ENCODE data around the gene SYT1. TPM values are rescaled to one million over a fixed set of nuclear protein-coding genes. Genes with fewer than 3 reads are reported as not detected.
"Not testable (repeated sequence)": the region's sequence is repeated elsewhere in the genome, so short reads cannot be mapped to it uniquely, and the experiment has no call there.

Gene SYT1
- total RNA-seq, 1 donor from 2014 or later, result 33.2 TPM

DNA sequence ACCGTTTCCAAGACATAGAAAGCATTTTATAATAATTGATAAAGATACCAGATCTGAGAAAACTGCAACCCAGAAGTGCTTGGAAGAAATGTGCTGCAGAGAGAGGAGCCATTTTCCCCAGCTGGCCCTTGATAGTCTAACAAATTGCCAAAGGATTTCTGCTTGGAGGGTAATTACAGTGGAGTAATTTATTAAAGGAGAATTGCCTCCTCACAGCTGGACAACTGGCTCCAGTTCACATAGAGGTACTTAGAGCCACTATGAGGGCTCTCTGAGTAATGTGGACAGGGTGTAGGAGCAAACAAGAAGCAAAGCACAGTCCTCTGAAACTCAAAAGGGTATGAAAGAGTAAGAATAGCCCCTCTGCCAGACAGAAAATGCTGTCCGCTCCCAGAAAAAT is 335.6 kb downstream of the SYT1 start:
- Histone ChIP-seq H3K36me3 (ENCODE audit: insufficient read depth, low read length) (no peaks in the 10 kb centered on the region), H3K27ac (ENCODE audit: low read depth, low read length) (no peak overlapping the region), H3K27me3 (ENCODE audit: insufficient read depth, low read length) (no peaks in the 10 kb centered on the region), H4K20me1 (ENCODE audit: insufficient read depth, low read length) (no peaks in the 10 kb centered on the region), H3K79me2 (ENCODE audit: insufficient read depth, low read length) (no peaks in the 10 kb centered on the region), H3K4me3 (ENCODE audit: insufficient read depth, low read depth, low read length) (no peak overlapping the region), H3K9me3 (ENCODE audit: insufficient read depth, low read depth, low read length) (no peaks in the 10 kb centered on the region), H2AFZ (ENCODE audit: low read depth, low read length) (no peak overlapping the region), H3K9ac (ENCODE audit: low read length) (no peak overlapping the region), H3K4me2 (ENCODE audit: low read length) (no peak overlapping the region), H3K4me1 (ENCODE audit: insufficient read depth, low read length) (no peaks in the 10 kb centered on the region)
- DNase-seq (ENCODE audit: low read depth), result no peak
- no peak overlapping the region for H3K27ac Mint-ChIP-seq (ENCODE audit: unreplicated experiment)
- TF ChIP-seq, protein P1, sequence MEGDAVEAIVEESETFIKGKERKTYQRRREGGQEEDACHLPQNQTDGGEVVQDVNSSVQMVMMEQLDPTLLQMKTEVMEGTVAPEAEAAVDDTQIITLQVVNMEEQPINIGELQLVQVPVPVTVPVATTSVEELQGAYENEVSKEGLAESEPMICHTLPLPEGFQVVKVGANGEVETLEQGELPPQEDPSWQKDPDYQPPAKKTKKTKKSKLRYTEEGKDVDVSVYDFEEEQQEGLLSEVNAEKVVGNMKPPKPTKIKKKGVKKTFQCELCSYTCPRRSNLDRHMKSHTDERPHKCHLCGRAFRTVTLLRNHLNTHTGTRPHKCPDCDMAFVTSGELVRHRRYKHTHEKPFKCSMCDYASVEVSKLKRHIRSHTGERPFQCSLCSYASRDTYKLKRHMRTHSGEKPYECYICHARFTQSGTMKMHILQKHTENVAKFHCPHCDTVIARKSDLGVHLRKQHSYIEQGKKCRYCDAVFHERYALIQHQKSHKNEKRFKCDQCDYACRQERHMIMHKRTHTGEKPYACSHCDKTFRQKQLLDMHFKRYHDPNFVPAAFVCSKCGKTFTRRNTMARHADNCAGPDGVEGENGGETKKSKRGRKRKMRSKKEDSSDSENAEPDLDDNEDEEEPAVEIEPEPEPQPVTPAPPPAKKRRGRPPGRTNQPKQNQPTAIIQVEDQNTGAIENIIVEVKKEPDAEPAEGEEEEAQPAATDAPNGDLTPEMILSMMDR (IDR thresholded peaks at IDR 0.05; ENCODE audit: insufficient read depth, low read depth, low read length), result no peak
- no peak for TF ChIP-seq EZH2 (IDR thresholded peaks at IDR 0.05; ENCODE audit: insufficient read depth, low read length)
- no peaks in the 10 kb centered on the region for H3K9me3 Mint-ChIP-seq (ENCODE audit: unreplicated experiment)
- peaks cover 3% of the 10 kb centered on the region for H3K4me1 Mint-ChIP-seq (ENCODE audit: low read depth, unreplicated experiment)
- H3K36me3 Mint-ChIP-seq (ENCODE audit: low read depth, unreplicated experiment), result peaks cover 2% of the 10 kb centered on the region
- FAIRE-seq, result no peak
- H3K4me3 Mint-ChIP-seq (ENCODE audit: unreplicated experiment), result no peak overlapping the region
- H3K27me3 Mint-ChIP-seq (ENCODE audit: low read depth, unreplicated experiment), result no peaks in the 10 kb centered on the region

DNA sequence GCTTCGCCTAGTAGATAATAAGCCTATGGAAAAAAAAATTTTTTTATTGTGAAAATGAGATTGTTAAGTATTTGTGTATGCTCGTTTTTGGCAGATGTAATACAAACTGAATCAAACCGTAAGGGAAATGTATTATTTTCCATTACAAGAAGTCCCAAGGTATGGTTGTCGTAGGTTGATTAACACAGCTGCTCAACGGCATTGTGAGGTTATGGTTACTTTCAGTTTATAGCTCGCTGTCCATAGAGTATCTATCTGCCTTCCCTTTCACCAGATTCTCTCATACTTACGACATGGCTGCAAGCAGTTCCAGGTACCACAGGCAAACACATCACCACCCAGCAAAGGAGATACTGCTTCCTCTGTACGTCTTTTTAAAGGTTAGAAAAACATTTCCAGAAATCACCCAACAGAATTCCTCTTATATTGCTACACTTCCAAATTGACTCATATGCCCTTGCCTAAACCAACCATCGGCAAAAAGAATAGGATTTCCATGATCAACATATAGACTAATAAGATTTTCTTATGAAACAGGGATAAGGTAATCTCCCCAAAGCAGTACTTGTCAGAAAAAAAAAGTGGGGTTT is 338.6 kb downstream of the SYT1 start:
- DNase-seq (ENCODE audit: low read depth) (no peak), FAIRE-seq (no peak)
- Mint-ChIP-seq H3K27ac (ENCODE audit: unreplicated experiment) (no peak overlapping the region), H3K9me3 (ENCODE audit: unreplicated experiment) (no peaks in the 10 kb centered on the region), H3K36me3 (ENCODE audit: low read depth, unreplicated experiment) (peaks cover 5% of the 10 kb centered on the region), H3K27me3 (ENCODE audit: low read depth, unreplicated experiment) (no peaks in the 10 kb centered on the region), H3K4me1 (ENCODE audit: low read depth, unreplicated experiment) (peaks cover 3% of the 10 kb centered on the region), H3K4me3 (ENCODE audit: unreplicated experiment) (no peak overlapping the region)
- H4K20me1 ChIP-seq (ENCODE audit: insufficient read depth, low read length), result no peaks in the 10 kb centered on the region
- no peaks in the 10 kb centered on the region for H3K36me3 ChIP-seq (ENCODE audit: insufficient read depth, low read length)
- no peak overlapping the region for H3K9ac ChIP-seq (ENCODE audit: low read length)
- no peaks in the 10 kb centered on the region for H3K27me3 ChIP-seq (ENCODE audit: insufficient read depth, low read length)
- H3K4me1 ChIP-seq (ENCODE audit: insufficient read depth, low read length), result no peaks in the 10 kb centered on the region
- TF ChIP-seq, protein P1 (IDR thresholded peaks at IDR 0.05; ENCODE audit: insufficient read depth, low read depth, low read length), result no peak
- TF ChIP-seq EZH2 (IDR thresholded peaks at IDR 0.05; ENCODE audit: insufficient read depth, low read length), result no peak
- no peak overlapping the region for H3K4me2 ChIP-seq (ENCODE audit: low read length)
- no peak overlapping the region for H3K27ac ChIP-seq (ENCODE audit: low read depth, low read length)
- H3K79me2 ChIP-seq (ENCODE audit: insufficient read depth, low read length), result no peaks in the 10 kb centered on the region
- H3K9me3 ChIP-seq (ENCODE audit: insufficient read depth, low read depth, low read length), result no peaks in the 10 kb centered on the region
- no peak overlapping the region for H2AFZ ChIP-seq (ENCODE audit: low read depth, low read length)
- H3K4me3 ChIP-seq (ENCODE audit: insufficient read depth, low read depth, low read length), result no peak overlapping the region

DNA sequence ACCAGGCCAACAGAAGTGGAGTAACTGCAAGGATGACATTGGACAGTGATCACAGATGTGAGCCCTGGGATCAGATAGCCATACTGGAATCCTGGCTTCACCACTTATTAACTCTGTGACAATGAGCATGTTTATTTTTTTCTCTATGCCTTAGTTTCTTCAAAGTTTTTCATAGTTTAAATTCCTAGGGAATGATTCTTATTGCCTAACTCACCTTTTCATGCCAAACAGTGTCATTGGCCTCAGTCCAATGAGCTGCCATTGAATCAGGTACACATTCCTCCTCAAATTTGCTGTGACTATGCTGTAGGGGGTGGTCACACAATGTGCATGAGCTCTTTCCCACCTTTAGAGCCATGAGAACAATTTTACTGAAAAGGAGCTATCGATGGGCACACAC is 342.3 kb downstream of the SYT1 start:
- Mint-ChIP-seq H3K27ac (ENCODE audit: unreplicated experiment) (no peak overlapping the region), H3K27me3 (ENCODE audit: low read depth, unreplicated experiment) (no peaks in the 10 kb centered on the region)

DNA sequence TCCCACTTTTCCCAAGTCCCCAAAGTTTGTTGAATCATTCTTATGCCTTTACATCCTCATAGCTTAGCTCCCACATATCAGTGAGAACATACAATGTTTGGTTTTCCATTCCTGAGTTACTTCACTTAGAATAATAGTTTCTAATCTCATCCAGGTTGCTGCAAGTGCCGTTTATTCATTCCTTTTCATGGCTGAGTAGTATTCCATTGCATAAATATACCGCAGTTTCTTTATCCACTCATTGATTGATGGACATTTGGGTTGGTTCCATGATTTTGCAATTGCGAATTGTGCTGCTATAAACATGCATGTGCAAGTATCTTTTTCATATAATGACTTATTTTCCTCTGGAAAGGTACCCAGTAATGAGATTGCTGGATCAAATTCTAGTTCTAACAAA is 345.8 kb downstream of the SYT1 start:
- not testable (repeated sequence) for H4K20me1 ChIP-seq (ENCODE audit: insufficient read depth, low read length); H3K4me3 ChIP-seq (ENCODE audit: insufficient read depth, low read depth, low read length); H3K79me2 ChIP-seq (ENCODE audit: insufficient read depth, low read length); H3K4me1 Mint-ChIP-seq (ENCODE audit: low read depth, unreplicated experiment); H2AFZ ChIP-seq (ENCODE audit: low read depth, low read length); H3K27me3 ChIP-seq (ENCODE audit: insufficient read depth, low read length); FAIRE-seq; H3K27me3 Mint-ChIP-seq (ENCODE audit: low read depth, unreplicated experiment); H3K36me3 Mint-ChIP-seq (ENCODE audit: low read depth, unreplicated experiment); H3K9me3 ChIP-seq (ENCODE audit: insufficient read depth, low read depth, low read length); H3K27ac ChIP-seq (ENCODE audit: low read depth, low read length); H3K27ac Mint-ChIP-seq (ENCODE audit: unreplicated experiment); H3K4me2 ChIP-seq (ENCODE audit: low read length); H3K9me3 Mint-ChIP-seq (ENCODE audit: unreplicated experiment); H3K9ac ChIP-seq (ENCODE audit: low read length); DNase-seq (ENCODE audit: low read depth); H3K4me1 ChIP-seq (ENCODE audit: insufficient read depth, low read length); H3K4me3 Mint-ChIP-seq (ENCODE audit: unreplicated experiment); H3K36me3 ChIP-seq (ENCODE audit: insufficient read depth, low read length)

More for the DNA sequence above, 342.3 kb downstream of the SYT1 start:
- no peaks in the 10 kb centered on the region for H3K9me3 ChIP-seq (ENCODE audit: insufficient read depth, low read depth, low read length)
- TF ChIP-seq, protein P1 (IDR thresholded peaks at IDR 0.05; ENCODE audit: insufficient read depth, low read depth, low read length), result no peak
- TF ChIP-seq EZH2 (IDR thresholded peaks at IDR 0.05; ENCODE audit: insufficient read depth, low read length), result no peak
- no peaks in the 10 kb centered on the region for H3K4me1 ChIP-seq (ENCODE audit: insufficient read depth, low read length)
- Mint-ChIP-seq H3K36me3 (ENCODE audit: low read depth, unreplicated experiment) (peaks cover 9% of the 10 kb centered on the region), H3K4me3 (ENCODE audit: unreplicated experiment) (no peak overlapping the region), H3K4me1 (ENCODE audit: low read depth, unreplicated experiment) (no peaks in the 10 kb centered on the region), H3K9me3 (ENCODE audit: unreplicated experiment) (no peaks in the 10 kb centered on the region)
- H4K20me1 ChIP-seq (ENCODE audit: insufficient read depth, low read length), result no peaks in the 10 kb centered on the region
- H3K79me2 ChIP-seq (ENCODE audit: insufficient read depth, low read length), result no peaks in the 10 kb centered on the region
- no peaks in the 10 kb centered on the region for H3K36me3 ChIP-seq (ENCODE audit: insufficient read depth, low read length)
- no peak overlapping the region for H3K4me3 ChIP-seq (ENCODE audit: insufficient read depth, low read depth, low read length)
- FAIRE-seq (no peak), DNase-seq (ENCODE audit: low read depth) (no peak)
- H3K9ac ChIP-seq (ENCODE audit: low read length), result no peak overlapping the region
- H2AFZ ChIP-seq (ENCODE audit: low read depth, low read length), result no peak overlapping the region
- H3K27ac ChIP-seq (ENCODE audit: low read depth, low read length), result no peak overlapping the region
- no peaks in the 10 kb centered on the region for H3K27me3 ChIP-seq (ENCODE audit: insufficient read depth, low read length)
- no peak overlapping the region for H3K4me2 ChIP-seq (ENCODE audit: low read length)

All from astrocyte (in vitro differentiated cells and primary cell).